CD14-positive monocyte (primary cell): Measurements from ENCODE around the gene ALDH18A1. TPM values are rescaled to one million over a fixed set of nuclear protein-coding genes. Genes with fewer than 3 reads are reported as not detected.

Experiments
- DNase-seq, 3 donors: peaks; one replicate each; pipeline ENCODE4 v3.0.0-alpha.2; 2011 to 2022
- H2AFZ ChIP-seq: 2 replicates; pipeline ENCODE4 v1.6.0; 2012; ENCODE audit warnings: mild to moderate bottlenecking, low read depth, low read length, inconsistent platforms; ENCODE audit not compliant: insufficient read depth, poor library complexity, severe bottlenecking
- H3K27ac ChIP-seq, 2 donors: 1 replicate in 1 of 2; 2 replicates in 1 of 2; pipeline ENCODE4 v1.5.1; 2012 to 2013; ENCODE audit warnings: low read length in 2 of 2, control low read depth in 1 of 2, inconsistent platforms in 1 of 2, low read depth in 1 of 2, mild to moderate bottlenecking in 1 of 2
- H3K27me3 ChIP-seq, 2 donors: one replicate each; pipeline versions ENCODE4 v1.6.0 to v1.6.1; 2011 to 2013; ENCODE audit warnings: low read length in 2 of 2; ENCODE audit not compliant: control insufficient read depth in 2 of 2, insufficient read depth in 2 of 2
- H3K36me3 ChIP-seq, 2 donors: replicated peaks in 1 of 2; 1 replicate in 1 of 2; 2 replicates in 1 of 2; pipeline versions ENCODE4 v1.5.1 to v1.6.1; 2012 to 2013; ENCODE audit warnings: low read length in 2 of 2, control low read depth in 1 of 2, inconsistent platforms in 1 of 2, mild to moderate bottlenecking in 1 of 2; ENCODE audit not compliant: insufficient read depth in 2 of 2, control insufficient read depth in 1 of 2
- H3K4me1 ChIP-seq, 2 donors: 1 replicate in 1 of 2; 2 replicates in 1 of 2; pipeline versions ENCODE4 v1.5.1 to v1.6.1; 2012 to 2013; ENCODE audit warnings: low read length in 2 of 2, control low read depth in 1 of 2, inconsistent platforms in 1 of 2, mild to moderate bottlenecking in 1 of 2, moderate library complexity in 1 of 2; ENCODE audit not compliant: insufficient read depth in 2 of 2, control insufficient read depth in 1 of 2
- H3K4me2 ChIP-seq: replicated peaks from 2 replicates; pipeline ENCODE3; 2012; ENCODE audit warnings: low read length, moderate library complexity, mild to moderate bottlenecking; ENCODE audit not compliant: poor library complexity, severe bottlenecking; ENCODE audit errors: extremely low read depth
- H3K4me3 ChIP-seq, 3 experiments: fragments of 200-600 bp in 1 of 3; sonication (generic) in 1 of 3; replicated peaks in 1 of 3; 1 replicate in 2 of 3; 2 replicates in 1 of 3; pipeline ENCODE4 v1.5.1; 2011 to 2013; ENCODE audit warnings: low read length in 3 of 3, mild to moderate bottlenecking in 3 of 3, control low read depth in 2 of 3, low read depth in 2 of 3, inconsistent platforms in 1 of 3, moderate library complexity in 1 of 3
- H3K79me2 ChIP-seq: 2 replicates; pipeline ENCODE4 v1.6.0; 2012; ENCODE audit warnings: mild to moderate bottlenecking, control low read depth, inconsistent platforms, low read length, moderate library complexity; ENCODE audit not compliant: insufficient read depth
- H3K9ac ChIP-seq: 2 replicates; pipeline ENCODE4 v1.6.0; 2017; ENCODE audit warnings: low read length, mild to moderate bottlenecking; ENCODE audit not compliant: insufficient read depth, poor library complexity, severe bottlenecking
- H3K9me3 ChIP-seq, 2 donors: replicated peaks in 1 of 2; 1 replicate in 1 of 2; 2 replicates in 1 of 2; pipeline versions ENCODE4 v1.5.1 to v1.6.1; 2012 to 2013; ENCODE audit warnings: low read length in 2 of 2, control low read depth in 1 of 2; ENCODE audit not compliant: control insufficient read depth in 1 of 2, insufficient read depth in 1 of 2
- H4K20me1 ChIP-seq: 2 replicates; pipeline ENCODE4 v1.6.0; 2012; ENCODE audit warnings: mild to moderate bottlenecking, low read length, control low read depth, moderate library complexity; ENCODE audit not compliant: insufficient read depth
- H3K27ac Mint-ChIP-seq, 7 donors: one replicate each; pipeline ENCODE4 v1.8.0; 2020; ENCODE audit warnings: mild to moderate bottlenecking in 7 of 7, mixed read lengths in 7 of 7, moderate library complexity in 6 of 7, inconsistent platforms in 2 of 7
- H3K27me3 Mint-ChIP-seq, 3 donors: one replicate each; pipeline ENCODE4 v1.8.0; 2021 to 2022; ENCODE audit warnings: low read depth in 3 of 3, mild to moderate bottlenecking in 3 of 3, mixed read lengths in 3 of 3, moderate library complexity in 3 of 3, inconsistent platforms in 1 of 3
- H3K36me3 Mint-ChIP-seq, 2 donors: one replicate each; pipeline ENCODE4 v1.8.0; 2020; ENCODE audit warnings: mixed read lengths in 2 of 2, inconsistent platforms in 1 of 2, mild to moderate bottlenecking in 1 of 2
- H3K4me1 Mint-ChIP-seq: one replicate; pipeline ENCODE4 v1.8.0; 2020; ENCODE audit warnings: mild to moderate bottlenecking, mixed read lengths
- H3K4me3 Mint-ChIP-seq, 2 donors: one replicate each; pipeline ENCODE4 v1.8.0; 2020; ENCODE audit warnings: mild to moderate bottlenecking in 2 of 2, mixed read lengths in 2 of 2, moderate library complexity in 1 of 2
- H3K9me3 Mint-ChIP-seq, 7 donors: one replicate each; pipeline ENCODE4 v1.8.0; 2020 to 2022; ENCODE audit warnings: mixed read lengths in 7 of 7, mild to moderate bottlenecking in 6 of 7, moderate library complexity in 6 of 7, inconsistent platforms in 2 of 7
- WGBS: methylation state at CpG from one replicate; pipeline ENCODE4 v1.1.5; 2013; ENCODE audit warnings: missing lambda C conversion rate; ENCODE audit not compliant: insufficient coverage; 5-methylcytosine and 5-hydroxymethylcytosine counted together
- intact Hi-C, 2 donors: fragments of 100-400 bp; cut with micrococcal nuclease; formaldehyde crosslinking; loops; one replicate each; pipeline versions ENCODE4 v1.15.0 to v1.15.1; 2023
- polyA plus RNA-seq, 3 donors: library from polyadenylated mRNA; depleted of rRNA in 1 of 3; unstranded in 2 of 3; stranded (reverse) in 1 of 3; fragments of 300-500 nt in 2 of 3; fragments of >200 nt in 1 of 3; fragmentation: Illumina TruSeq in 2 of 3; gene quantifications; 1 replicate in 2 of 3; 2 replicates in 1 of 3; pipeline ENCODE4 v1.2.3, GENCODE V29; 2012 to 2021
- TF ChIP-seq, protein P1 (sequence below): fragments of 200-600 bp; IDR thresholded peaks from one replicate; pipeline ENCODE4 v1.8.0; 2022; ENCODE audit warnings: antibody characterized with exemption, mild to moderate bottlenecking

Gene ALDH18A1
- polyA plus RNA-seq, 3 donors = 1.7 to 2.6 (median 2.6) TPM

DNA sequence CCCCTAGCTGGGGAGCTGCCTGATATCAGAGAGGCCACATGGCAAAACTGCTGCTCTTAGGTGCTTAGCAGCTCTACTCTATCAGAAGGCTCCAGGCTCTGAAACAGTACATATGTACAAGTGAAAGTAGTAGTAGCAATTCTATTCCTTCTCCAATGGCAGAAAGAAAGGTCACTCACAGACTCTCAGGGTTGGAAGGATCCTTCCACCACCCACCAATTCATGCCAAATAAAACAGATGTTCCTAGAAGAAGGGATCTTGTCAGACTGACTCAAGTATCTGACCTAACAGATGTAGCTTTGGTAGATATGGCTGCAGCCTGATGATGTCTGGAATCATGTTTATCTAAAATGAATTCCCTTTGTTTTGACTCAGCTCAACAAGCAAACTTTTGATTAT lies 8.0 kb upstream of the ALDH18A1 start:
- Histone ChIP-seq H3K4me2 (no peak overlapping the region), H3K27me3 (no peaks in the 10 kb centered on the region), H3K9ac (no peak overlapping the region), H3K9me3 (no peaks in the 10 kb centered on the region), H4K20me1 (no peaks in the 10 kb centered on the region), H2AFZ (no peak overlapping the region), H3K79me2 (no peaks in the 10 kb centered on the region), H3K27ac (no peak overlapping the region), H3K4me3 (no peak overlapping the region), H3K4me1 (peaks cover 0 to 2% of the 10 kb centered on the region in 2 donors), H3K36me3 (peaks cover 0 to 26% of the 10 kb centered on the region in 2 donors)
- Mint-ChIP-seq H3K36me3 (peaks cover 35 to 40% of the 10 kb centered on the region in 2 donors), H3K4me3 (no peak overlapping the region), H3K27ac (no peak overlapping the region), H3K4me1 (peaks cover 24% of the 10 kb centered on the region), H3K9me3 (no peaks in the 10 kb centered on the region), H3K27me3 (no peaks in the 10 kb centered on the region)
- DNase-seq = no peak
- intact Hi-C loops = no loop called here
- TF ChIP-seq, protein P1, sequence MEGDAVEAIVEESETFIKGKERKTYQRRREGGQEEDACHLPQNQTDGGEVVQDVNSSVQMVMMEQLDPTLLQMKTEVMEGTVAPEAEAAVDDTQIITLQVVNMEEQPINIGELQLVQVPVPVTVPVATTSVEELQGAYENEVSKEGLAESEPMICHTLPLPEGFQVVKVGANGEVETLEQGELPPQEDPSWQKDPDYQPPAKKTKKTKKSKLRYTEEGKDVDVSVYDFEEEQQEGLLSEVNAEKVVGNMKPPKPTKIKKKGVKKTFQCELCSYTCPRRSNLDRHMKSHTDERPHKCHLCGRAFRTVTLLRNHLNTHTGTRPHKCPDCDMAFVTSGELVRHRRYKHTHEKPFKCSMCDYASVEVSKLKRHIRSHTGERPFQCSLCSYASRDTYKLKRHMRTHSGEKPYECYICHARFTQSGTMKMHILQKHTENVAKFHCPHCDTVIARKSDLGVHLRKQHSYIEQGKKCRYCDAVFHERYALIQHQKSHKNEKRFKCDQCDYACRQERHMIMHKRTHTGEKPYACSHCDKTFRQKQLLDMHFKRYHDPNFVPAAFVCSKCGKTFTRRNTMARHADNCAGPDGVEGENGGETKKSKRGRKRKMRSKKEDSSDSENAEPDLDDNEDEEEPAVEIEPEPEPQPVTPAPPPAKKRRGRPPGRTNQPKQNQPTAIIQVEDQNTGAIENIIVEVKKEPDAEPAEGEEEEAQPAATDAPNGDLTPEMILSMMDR = no peak

DNA sequence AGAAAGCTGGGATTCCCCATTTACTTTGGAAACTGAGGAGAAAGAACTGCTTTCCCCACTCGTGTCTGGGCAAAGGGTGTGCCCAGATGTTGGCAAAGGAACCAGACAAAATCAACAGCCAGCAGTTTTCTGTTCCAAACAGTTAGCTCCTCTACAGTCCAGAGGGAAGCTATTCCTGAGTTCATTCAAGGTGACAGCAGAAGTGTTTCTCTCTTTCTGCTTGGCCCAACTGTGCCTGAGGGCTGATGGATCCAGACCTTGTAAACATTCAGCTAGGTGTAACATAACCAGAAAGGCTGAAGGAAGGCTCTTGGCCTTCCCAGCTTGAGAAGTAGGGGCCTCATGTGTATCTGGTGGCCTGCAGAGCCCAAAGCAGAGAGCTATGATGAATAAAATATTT lies 7.0 kb upstream of the ALDH18A1 start:
- Mint-ChIP-seq H3K36me3 (peaks cover 28 to 31% of the 10 kb centered on the region in 2 donors), H3K9me3 (peaks cover 0 to 4% (median 0%) of the 10 kb centered on the region in 7 donors)
- no peaks in the 10 kb centered on the region for H3K79me2 ChIP-seq

More for the DNA sequence above, 7.0 kb upstream of the ALDH18A1 start:
- Histone ChIP-seq H3K27ac (no peak overlapping the region), H3K27me3 (no peaks in the 10 kb centered on the region), H3K36me3 (peaks cover 0 to 18% of the 10 kb centered on the region in 2 donors), H3K9me3 (no peaks in the 10 kb centered on the region), H3K4me3 (no peak overlapping the region), H3K9ac (no peak overlapping the region), H4K20me1 (no peaks in the 10 kb centered on the region), H2AFZ (no peak overlapping the region), H3K4me2 (no peak overlapping the region), H3K4me1 (peaks cover 0 to 2% of the 10 kb centered on the region in 2 donors)
- no peaks in the 10 kb centered on the region for H3K27me3 Mint-ChIP-seq
- H3K4me3 Mint-ChIP-seq = no peak overlapping the region
- H3K27ac Mint-ChIP-seq = peak overlapping the region in 1 of 7 donors; percentile 7
- 100% methylated on average over 1 of the region's 1 CpG for WGBS
- TF ChIP-seq, protein P1 = no peak
- DNase-seq = no peak
- H3K4me1 Mint-ChIP-seq = peaks cover 24% of the 10 kb centered on the region
- intact Hi-C loops = no loop called here
